ENCODE results near the gene HAAO. TPM values are rescaled to one million over a fixed set of nuclear protein-coding genes. Genes with fewer than 3 reads are reported as not detected.

Gene HAAO
- polyA plus RNA-seq, 3 donors = 10.5 to 29.6 (median 15.0) TPM

GRCh38 chr2:42809819-42810120, 17.4 kb upstream of the HAAO start:
- Histone ChIP-seq H2AFZ (ENCODE audit: insufficient read depth, low read depth, low read length, poor library complexity, severe bottlenecking) (peak overlapping the region; percentile 65), H3K4me3 (replicated peaks in 1 of 3; ENCODE audit: low read depth in 2 of 3, low read length in 3 of 3) (peak overlapping the region; percentile 16 to 66 (median 32)), H3K9me3 (replicated peaks in 1 of 2; ENCODE audit: control insufficient read depth in 1 of 2, insufficient read depth in 1 of 2, low read length in 2 of 2) (peaks cover 11 to 15% of the 10 kb centered on the region in 2 donors), H3K4me1 (ENCODE audit: control insufficient read depth in 1 of 2, insufficient read depth in 2 of 2, low read length in 2 of 2) (peaks cover 27 to 31% of the 10 kb centered on the region in 2 donors), H3K9ac (ENCODE audit: insufficient read depth, low read length, poor library complexity, severe bottlenecking) (peak overlapping the region; percentile 91), H3K4me2 (replicated peaks; ENCODE audit: extremely low read depth, low read length, poor library complexity, severe bottlenecking) (peak overlapping the region; percentile 58), H3K27ac (ENCODE audit: low read depth in 1 of 2, low read length in 2 of 2) (peak overlapping the region; percentile 92 to 93), H3K27me3 (ENCODE audit: control insufficient read depth in 2 of 2, insufficient read depth in 2 of 2, low read length in 2 of 2) (no peaks in the 10 kb centered on the region), H3K79me2 (ENCODE audit: insufficient read depth, low read length) (no peaks in the 10 kb centered on the region), H4K20me1 (ENCODE audit: insufficient read depth, low read length) (no peaks in the 10 kb centered on the region), H3K36me3 (replicated peaks in 1 of 2; ENCODE audit: control insufficient read depth in 1 of 2, insufficient read depth in 2 of 2, low read length in 2 of 2) (no peaks in the 10 kb centered on the region)
- peak; percentile 74 to 78 (median 76) for DNase-seq
- under 1% methylated on average over 35 of the region's 35 CpGs for WGBS (ENCODE audit: insufficient coverage)
- peak; percentile 37 for TF ChIP-seq CTCF (IDR thresholded peaks at IDR 0.05)
- H3K9me3 Mint-ChIP-seq = peaks cover 3 to 18% (median 16%) of the 10 kb centered on the region in 7 donors
- H3K36me3 Mint-ChIP-seq = peaks cover 0 to 7% of the 10 kb centered on the region in 2 donors
- peak overlapping the region; percentile 71 to 86 for H3K4me3 Mint-ChIP-seq
- peak overlapping the region; percentile 88 to 96 (median 94) for H3K27ac Mint-ChIP-seq
- H3K4me1 Mint-ChIP-seq = peaks cover 45% of the 10 kb centered on the region
- peaks cover 1 to 7% (median 6%) of the 10 kb centered on the region in 3 donors for H3K27me3 Mint-ChIP-seq (ENCODE audit: low read depth in 3 of 3)
- intact Hi-C loops (cut with micrococcal nuclease) = loop anchor here (10.0 kb wide), 2 partner anchors 295 to 405 kb away; no protein-coding TSS in a partner anchor

GRCh38 chr2:42809131-42809818, 16.9 kb upstream of the HAAO start:
- Histone ChIP-seq H3K4me2 (replicated peaks; ENCODE audit: extremely low read depth, low read length, poor library complexity, severe bottlenecking) (peak overlapping the region; percentile 58), H3K36me3 (replicated peaks in 1 of 2; ENCODE audit: control insufficient read depth in 1 of 2, insufficient read depth in 2 of 2, low read length in 2 of 2) (no peaks in the 10 kb centered on the region), H4K20me1 (ENCODE audit: insufficient read depth, low read length) (no peaks in the 10 kb centered on the region), H3K4me1 (ENCODE audit: control insufficient read depth in 1 of 2, insufficient read depth in 2 of 2, low read length in 2 of 2) (peaks cover 32 to 36% of the 10 kb centered on the region in 2 donors), H3K27me3 (ENCODE audit: control insufficient read depth in 2 of 2, insufficient read depth in 2 of 2, low read length in 2 of 2) (no peaks in the 10 kb centered on the region), H2AFZ (ENCODE audit: insufficient read depth, low read depth, low read length, poor library complexity, severe bottlenecking) (peak overlapping the region; percentile 65), H3K9ac (ENCODE audit: insufficient read depth, low read length, poor library complexity, severe bottlenecking) (peak overlapping the region; percentile 91), H3K79me2 (ENCODE audit: insufficient read depth, low read length) (no peaks in the 10 kb centered on the region), H3K9me3 (replicated peaks in 1 of 2; ENCODE audit: control insufficient read depth in 1 of 2, insufficient read depth in 1 of 2, low read length in 2 of 2) (peaks cover 6 to 10% of the 10 kb centered on the region in 2 donors), H3K27ac (ENCODE audit: low read depth in 1 of 2, low read length in 2 of 2) (peak overlapping the region; percentile 92 to 93), H3K4me3 (replicated peaks in 1 of 3; ENCODE audit: low read depth in 2 of 3, low read length in 3 of 3) (peak overlapping the region; percentile 16 to 66 (median 32))
- no peak for DNase-seq
- 60% methylated on average over 4 of the region's 10 CpGs for WGBS (ENCODE audit: insufficient coverage)
- intact Hi-C loops (cut with micrococcal nuclease) = no loop called here
- H3K27ac Mint-ChIP-seq = peak overlapping the region; percentile 88 to 96 (median 94)
- peaks cover 1 to 7% (median 6%) of the 10 kb centered on the region in 3 donors for H3K27me3 Mint-ChIP-seq (ENCODE audit: low read depth in 3 of 3)
- no peak for TF ChIP-seq CTCF (IDR thresholded peaks at IDR 0.05)
- H3K4me1 Mint-ChIP-seq = peaks cover 49% of the 10 kb centered on the region
- H3K36me3 Mint-ChIP-seq = peaks cover 0 to 7% of the 10 kb centered on the region in 2 donors
- H3K9me3 Mint-ChIP-seq = peaks cover 3 to 13% (median 11%) of the 10 kb centered on the region in 7 donors
- peak overlapping the region; percentile 71 to 86 for H3K4me3 Mint-ChIP-seq

Measured in CD14-positive monocyte (primary cell).